ENCODE results near the gene GK2.

The GK2 gene

GRCh38 chr4:79395841-79396240 lies 12.2 kb downstream of the GK2 start:
- no peak for TF ChIP-seq CTCF (IDR thresholded peaks at IDR 0.05; ENCODE audit: low read length, missing control alignments)
- no peak for DNase-seq (ENCODE audit: low read depth)
- H3K4me3 ChIP-seq (replicated peaks; ENCODE audit: low read depth, low read length), result no peak overlapping the region

DNA sequence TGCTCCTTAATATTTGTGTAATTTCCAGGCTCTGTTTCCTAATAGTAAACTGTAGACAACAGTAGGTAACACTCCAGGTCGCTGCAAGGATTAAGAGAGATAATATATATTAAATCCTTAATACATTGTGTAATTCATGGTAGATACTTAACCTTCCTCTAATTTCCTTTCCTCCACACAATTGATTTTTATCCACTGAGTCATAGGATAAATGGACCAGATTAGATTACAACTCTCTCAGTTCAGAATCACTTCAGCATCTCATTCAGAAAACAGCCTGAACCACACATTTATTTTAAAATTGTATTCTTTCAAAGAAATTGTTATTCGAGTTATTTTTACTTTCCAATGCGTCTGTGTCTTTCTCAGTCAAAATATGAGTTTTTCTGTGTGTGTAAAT lies 17.1 kb downstream of the GK2 start:
- no peak overlapping the region for H3K4me3 ChIP-seq (replicated peaks; ENCODE audit: low read depth, low read length)
- no peak for TF ChIP-seq CTCF (IDR thresholded peaks at IDR 0.05; ENCODE audit: low read length, missing control alignments)
- no peak for DNase-seq (ENCODE audit: low read depth)

- no peak overlapping the region for H3K4me3 ChIP-seq (replicated peaks; ENCODE audit: low read depth, low read length)
- no peak for DNase-seq (ENCODE audit: low read depth)
- TF ChIP-seq CTCF (IDR thresholded peaks at IDR 0.05; ENCODE audit: low read length, missing control alignments), result no peak
Measured at GRCh38 chr4:79385641-79386040, 22.4 kb downstream of the GK2 start.

GRCh38 chr4:79381161-79381560 lies 26.9 kb downstream of the GK2 start:
- TF ChIP-seq CTCF (IDR thresholded peaks at IDR 0.05; ENCODE audit: low read length, missing control alignments), result no peak
- H3K4me3 ChIP-seq (replicated peaks; ENCODE audit: low read depth, low read length), result no peak overlapping the region
- DNase-seq (ENCODE audit: low read depth), result no peak

GRCh38 chr4:79370026-79370425 lies 38.0 kb downstream of the GK2 start:
- H3K4me3 ChIP-seq (replicated peaks; ENCODE audit: low read depth, low read length), result no peak overlapping the region
- no peak for TF ChIP-seq CTCF (IDR thresholded peaks at IDR 0.05; ENCODE audit: low read length, missing control alignments)
- DNase-seq (ENCODE audit: low read depth), result no peak

- no peak overlapping the region for H3K4me3 ChIP-seq (replicated peaks; ENCODE audit: low read depth, low read length)
- no peak for DNase-seq (ENCODE audit: low read depth)
- no peak for TF ChIP-seq CTCF (IDR thresholded peaks at IDR 0.05; ENCODE audit: low read length, missing control alignments)
Measured at GRCh38 chr4:79367096-79367495, 40.9 kb downstream of the GK2 start.

GRCh38 chr4:79366422-79366821 lies 41.6 kb downstream of the GK2 start:
- no peak for DNase-seq (ENCODE audit: low read depth)
- no peak overlapping the region for H3K4me3 ChIP-seq (replicated peaks; ENCODE audit: low read depth, low read length)
- TF ChIP-seq CTCF (IDR thresholded peaks at IDR 0.05; ENCODE audit: low read length, missing control alignments), result no peak

All from fibroblast of pulmonary artery (primary cell).